Measurements from ENCODE around the gene DCXR. TPM values are rescaled to one million over a fixed set of nuclear protein-coding genes. Genes with fewer than 3 reads are reported as not detected.
"Not testable (repeated sequence)": the region's sequence is repeated elsewhere in the genome, so short reads cannot be mapped to it uniquely, and the experiment has no call there.

The DCXR gene
- total RNA-seq, 1 donor from 2014 or later: 138 TPM

GRCh38 chr17:82038796-82039409, 1.4 kb upstream of the DCXR start:
- not testable (repeated sequence) for ATAC-seq

GRCh38 chr17:82037889-82038195, 345 bp upstream of the DCXR start:
- no peak for ATAC-seq

GRCh38 chr17:82036634-82037091, 834 bp downstream of the DCXR start:
- peak; percentile 2 for ATAC-seq

DNA sequence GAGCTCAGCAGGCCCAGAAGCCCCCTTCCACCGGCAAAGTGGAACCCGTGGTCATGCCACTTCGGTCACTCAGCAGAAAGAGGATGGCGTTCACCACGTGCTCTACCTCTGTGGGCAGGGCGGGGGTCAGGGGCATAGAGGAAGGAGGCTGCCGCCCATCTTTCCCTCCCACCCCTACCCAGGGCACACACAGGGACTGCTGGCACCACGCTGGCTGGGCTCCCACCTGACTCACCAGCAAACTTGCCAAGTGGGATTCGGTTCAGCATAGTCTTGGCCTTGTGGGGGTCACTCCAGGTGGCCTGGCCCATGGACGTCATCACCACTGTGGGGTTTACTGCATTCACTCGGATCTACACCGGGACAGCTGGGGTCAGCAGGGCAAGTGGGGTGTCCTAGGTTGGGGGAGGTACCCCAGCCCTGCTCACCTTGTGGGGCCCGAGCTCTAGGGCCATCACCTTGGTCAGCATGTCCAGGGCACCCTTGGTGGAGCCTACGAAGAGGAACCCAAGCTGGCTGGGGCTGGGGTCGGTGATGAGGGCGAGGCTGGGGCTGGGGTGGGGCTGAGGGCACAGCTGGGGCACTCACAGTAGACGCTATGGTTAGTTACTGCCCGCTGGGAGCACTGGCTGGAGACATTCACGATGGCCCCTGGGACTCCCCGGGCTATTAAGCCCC, 1.4 kb downstream of the DCXR start:
- no peak for ATAC-seq

DNA sequence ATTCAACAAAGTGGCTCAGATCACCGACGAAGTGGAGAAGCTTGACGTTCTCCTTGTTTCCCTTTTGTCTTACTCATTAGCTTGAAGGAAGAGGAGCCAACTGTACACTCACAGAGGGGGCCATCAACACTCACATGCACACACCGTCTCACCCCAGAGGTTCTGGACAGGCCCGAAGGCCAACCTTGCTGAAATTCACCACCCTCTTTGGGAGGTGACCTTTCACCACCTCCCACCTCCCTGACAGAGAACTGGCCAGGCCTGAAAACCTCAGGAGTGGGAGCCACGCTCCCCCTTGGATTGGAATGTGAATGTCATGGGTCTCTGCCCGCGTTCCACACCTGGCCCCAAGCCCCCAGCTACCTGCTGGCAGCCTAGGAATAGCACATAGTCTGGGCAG, 2.0 kb downstream of the DCXR start:
- no peak for ATAC-seq

GRCh38 chr17:82034371-82035011, 3.0 kb downstream of the DCXR start:
- ATAC-seq: no peak

DNA sequence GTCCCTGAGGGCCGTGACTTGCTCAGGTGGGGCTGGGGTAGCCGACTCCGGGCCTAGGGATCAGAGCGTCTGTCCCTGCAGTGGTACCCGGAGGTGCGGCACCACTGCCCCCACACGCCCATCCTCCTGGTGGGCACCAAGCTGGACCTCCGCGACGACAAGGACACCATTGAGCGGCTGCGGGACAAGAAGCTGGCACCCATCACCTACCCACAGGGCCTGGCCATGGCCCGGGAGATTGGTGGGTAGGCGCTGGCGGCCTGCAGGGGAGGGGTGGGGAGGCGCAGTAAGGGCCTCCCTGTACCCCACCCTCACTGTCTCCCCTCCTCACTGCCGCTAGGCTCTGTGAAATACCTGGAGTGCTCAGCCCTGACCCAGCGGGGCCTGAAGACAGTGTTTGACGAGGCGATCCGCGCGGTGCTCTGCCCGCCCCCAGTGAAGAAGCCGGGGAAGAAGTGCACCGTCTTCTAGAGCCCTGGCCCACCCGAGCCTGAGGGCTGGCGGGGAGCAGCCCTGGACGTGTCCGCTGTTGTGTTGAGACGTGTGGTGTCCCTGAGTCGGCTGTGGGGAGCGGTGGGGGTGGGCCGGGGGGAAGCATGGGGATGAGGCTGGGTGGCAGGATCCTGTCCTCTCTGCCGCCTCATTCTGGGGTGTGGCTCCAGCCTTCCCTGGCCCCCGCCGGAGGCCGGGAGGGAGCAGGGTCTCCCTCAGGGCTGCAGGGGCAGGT, 4.0 kb downstream of the DCXR start:
- no peak for ATAC-seq

GRCh38 chr17:82031885-82032627, 5.4 kb downstream of the DCXR start:
- peak; percentile 54 for ATAC-seq

- no peak for ATAC-seq
Observed at GRCh38 chr17:82031303-82031884, 6.1 kb downstream of the DCXR start, which contains the start of gene RAC3. Gene RAC3 (plus strand): TSS chr17:82031678. CDS start chr17:82031762, 84 bp downstream.

DNA sequence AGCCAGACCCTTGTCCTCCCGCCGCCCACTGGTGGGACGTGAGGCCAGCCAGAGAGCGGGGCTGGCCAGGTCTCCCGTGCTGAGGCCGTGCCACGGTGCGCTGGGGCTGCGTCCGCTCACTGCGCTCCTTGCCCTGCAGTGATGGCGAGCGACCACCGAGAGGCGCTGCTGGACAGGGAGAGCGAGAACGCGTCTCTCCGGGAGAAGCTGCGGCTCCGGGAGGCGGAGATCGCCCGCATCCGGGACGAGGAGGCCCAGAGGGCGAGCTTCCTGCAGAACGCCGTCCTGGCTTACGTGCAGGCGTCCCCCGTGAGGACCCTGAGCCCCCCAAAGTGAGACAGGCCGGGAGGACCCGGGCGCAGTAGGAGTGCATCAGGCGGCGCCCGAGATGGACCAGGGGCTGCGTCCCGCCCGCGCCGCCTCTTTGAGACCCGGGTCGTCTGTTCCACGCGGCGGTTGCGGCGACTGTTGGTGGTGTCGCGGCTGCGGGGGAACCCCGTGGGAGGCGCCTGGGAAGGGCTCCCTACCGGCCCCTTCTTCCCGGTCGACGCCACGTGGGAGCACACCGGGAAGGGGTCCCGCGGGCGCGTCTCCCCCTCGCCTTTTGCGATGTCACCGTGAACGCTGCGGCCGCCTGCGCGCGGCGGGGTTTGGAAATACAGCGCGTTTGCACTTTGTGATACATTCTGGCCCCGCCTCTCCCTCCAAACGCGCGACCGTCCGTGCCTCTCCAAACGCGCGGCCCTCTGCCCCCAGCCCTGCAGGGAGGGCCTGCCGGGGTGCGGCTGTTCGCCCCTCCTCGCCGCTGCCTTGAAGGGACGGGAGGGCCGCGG, 6.8 kb downstream of the DCXR start:
- peak; percentile 74 for ATAC-seq

GRCh38 chr17:82029990-82030469, 7.5 kb downstream of the DCXR start:
- no peak for ATAC-seq

DNA sequence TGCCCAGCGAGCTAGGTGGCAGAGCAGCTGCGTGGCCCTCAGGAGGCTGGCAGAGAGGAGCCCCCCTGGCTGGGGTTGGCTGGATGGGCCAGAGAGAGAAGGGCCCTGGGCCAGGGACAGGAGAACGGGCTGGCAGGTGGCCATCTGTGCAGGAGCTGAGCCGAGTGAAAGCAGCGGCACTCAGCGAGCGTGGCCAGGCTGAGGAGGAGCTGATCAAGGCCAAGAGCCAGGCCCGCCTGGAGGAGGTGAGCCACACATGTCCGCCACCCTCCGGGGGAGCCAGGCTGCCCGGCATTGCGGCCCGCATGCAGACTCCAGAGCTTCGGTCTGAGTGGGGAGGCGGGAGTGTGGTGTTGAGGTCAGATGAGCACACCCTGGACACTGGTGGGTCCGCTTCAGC, 8.1 kb downstream of the DCXR start:
- ATAC-seq: no peak

- ATAC-seq: no peak
Observed at GRCh38 chr17:82028966-82029365, 8.5 kb downstream of the DCXR start.

- ATAC-seq: no peak
Observed at GRCh38 chr17:82028246-82028645, 9.3 kb downstream of the DCXR start.

- no peak for ATAC-seq
Observed at GRCh38 chr17:82025401-82026107, 11.9 kb downstream of the DCXR start.

DNA sequence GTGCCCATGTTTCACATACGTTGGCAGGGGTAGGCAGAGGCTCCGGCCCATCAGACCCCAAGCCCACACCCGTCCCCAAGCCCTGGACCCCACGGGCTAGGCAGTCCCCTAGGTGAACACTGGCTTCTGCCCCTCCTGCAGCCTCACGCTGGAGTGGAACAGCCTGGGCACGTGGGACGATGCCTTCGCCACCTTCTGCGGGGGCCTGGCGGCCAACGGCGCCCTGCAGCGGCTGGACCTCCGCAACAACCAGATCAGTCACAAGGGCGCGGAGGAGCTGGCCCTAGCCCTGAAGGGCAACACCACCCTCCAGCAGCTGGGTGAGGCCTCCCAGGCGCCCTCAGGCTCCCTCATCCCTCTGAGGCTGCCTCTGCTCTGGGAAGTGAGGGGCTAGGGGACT, 12.6 kb downstream of the DCXR start:
- no peak for ATAC-seq

GRCh38 chr17:82023447-82024241, 13.9 kb downstream of the DCXR start:
- peak; percentile 0 for ATAC-seq

GRCh38 chr17:82022981-82023446, 14.5 kb downstream of the DCXR start, which contains the start of gene LRRC45:
Gene LRRC45 (plus strand): TSS chr17:82023305. CDS start chr17:82023644, 339 bp downstream.
- peak; percentile 95 for ATAC-seq

DNA sequence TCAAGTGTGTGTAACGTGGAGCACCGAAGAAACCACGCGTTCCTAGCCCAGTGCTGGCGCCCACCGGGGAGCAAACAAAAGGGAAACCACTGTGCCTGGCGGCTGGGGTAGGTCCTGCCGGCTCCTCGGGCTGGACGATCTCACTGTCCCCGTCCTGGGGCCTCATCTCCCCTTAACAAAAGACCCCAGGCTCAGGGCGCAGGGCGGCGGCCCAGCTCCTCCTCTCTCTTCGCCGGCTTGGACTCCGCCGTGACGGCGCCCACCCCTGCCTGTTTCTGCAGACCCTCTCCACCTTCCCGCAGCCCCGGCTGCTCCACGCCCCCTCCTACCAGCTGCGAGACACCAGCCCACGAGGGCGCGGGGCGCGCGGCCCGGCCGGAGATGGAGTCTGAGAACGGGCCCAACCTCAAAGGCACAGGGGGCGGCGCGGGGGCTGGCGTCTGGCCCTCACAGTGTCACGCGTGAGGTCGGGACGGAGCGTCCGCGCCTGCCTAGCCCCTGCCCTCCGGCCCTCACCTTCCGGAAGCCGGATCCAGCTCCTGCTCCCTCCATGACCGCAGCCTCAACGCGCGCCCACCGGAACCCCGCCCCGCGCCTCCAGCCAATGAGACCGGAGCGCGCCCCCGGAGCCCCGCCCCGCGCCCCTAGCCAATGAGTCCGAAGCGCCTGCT, 15.1 kb downstream of the DCXR start, which contains the start of gene CENPX:
TSS of gene CENPX (minus strand) at position 569 of the 671 bp plus-strand sequence. CDS start at position 552, 17 bp downstream.
- no peak for ATAC-seq

Measured in esophagus mucosa (tissue), 1 donor.